PC-3 (cell line): ENCODE measurements around the gene TSPAN12. TPM values are rescaled to one million over a fixed set of nuclear protein-coding genes. Genes with fewer than 3 reads are reported as not detected.

ENCODE experiments used
- ATAC-seq: fragments of 200-7000 bp; cut with Tn5 transposase; 2 replicates; pipeline ENCODE4 v1.9.1; 2020; ENCODE audit warnings: mild to moderate bottlenecking, moderate library complexity
- BruUV-seq: library from RNA; stranded (reverse); fragments of 400-500 nt; replicated peaks from 2 replicates; lab custom pipeline; 2021; lab: Mats Ljungman, UMichigan
- CTCF ChIA-PET: fragments of 300-600 bp; sonication (Branson Sonifier 250); formaldehyde crosslinking; loops from one replicate; lab custom pipeline; 2022; ENCODE audit warnings: antibody characterized with exemption; lab: Charles Lee
- POLR2A ChIA-PET: fragments of 300-600 bp; sonication (Branson Sonifier 250); formaldehyde crosslinking; loops from one replicate; lab custom pipeline; 2022; ENCODE audit warnings: antibody characterized with exemption; ENCODE audit not compliant: unreplicated experiment; lab: Charles Lee
- DNase-seq: peaks from one replicate; pipeline ENCODE4 v3.0.0-alpha.2; 2015
- H2AFZ ChIP-seq: fragments of 300-600 bp; sonication (generic); 2 replicates; pipeline ENCODE4 v1.6.0; 2016; ENCODE audit warnings: antibody characterized with exemption, low read length
- H3F3A ChIP-seq: fragments of 300-600 bp; sonication (generic); one replicate; pipeline ENCODE4 v1.6.0; 2017; ENCODE audit warnings: antibody characterized with exemption, low read length, control low read depth, mild to moderate bottlenecking; ENCODE audit not compliant: unreplicated experiment
- H3K27ac ChIP-seq: fragments of 300-600 bp; sonication (generic); 2 replicates; pipeline ENCODE4 v1.5.1; 2016; ENCODE audit warnings: mild to moderate bottlenecking, low read length
- H3K27me3 ChIP-seq: fragments of 300-600 bp; sonication (generic); 2 replicates; pipeline ENCODE4 v1.6.1; 2016; ENCODE audit warnings: low read length, mixed read lengths
- H3K36me3 ChIP-seq: fragments of 300-600 bp; sonication (generic); 2 replicates; pipeline ENCODE4 v1.6.1; 2016; ENCODE audit warnings: low read depth, mixed run types, low read length, mixed read lengths
- H3K4me1 ChIP-seq: fragments of 300-600 bp; sonication (generic); 2 replicates; pipeline ENCODE4 v1.5.1; 2016; ENCODE audit warnings: low read length; ENCODE audit not compliant: insufficient read depth
- H3K4me2 ChIP-seq: fragments of 300-600 bp; sonication (generic); 2 replicates; pipeline ENCODE4 v1.6.0; 2016; ENCODE audit warnings: low read length
- H3K4me3 ChIP-seq: fragments of 300-600 bp; sonication (generic); 2 replicates; pipeline ENCODE4 v1.5.1; 2016; ENCODE audit warnings: mild to moderate bottlenecking, low read length, mixed read lengths
- H3K79me2 ChIP-seq: fragments of 300-600 bp; sonication (generic); 2 replicates; pipeline ENCODE4 v1.6.1; 2017; ENCODE audit warnings: low read length, mixed read lengths
- H3K9ac ChIP-seq: fragments of 300-600 bp; sonication (generic); 2 replicates; pipeline ENCODE4 v1.6.0; 2016; ENCODE audit warnings: mild to moderate bottlenecking, low read length
- H3K9me2 ChIP-seq: fragments of 300-600 bp; sonication (generic); replicated peaks from 2 replicates; pipeline ENCODE4 v1.6.1; 2016; ENCODE audit warnings: mixed run types, low read length, mixed read lengths
- H3K9me3 ChIP-seq: fragments of 300-600 bp; sonication (generic); 2 replicates; pipeline ENCODE4 v1.6.1; 2016; ENCODE audit warnings: low read length, mixed read lengths
- H4K20me1 ChIP-seq: fragments of 300-600 bp; sonication (generic); 2 replicates; pipeline ENCODE4 v1.6.1; 2016; ENCODE audit warnings: low read length, mixed read lengths
- EZH2 ChIP-seq: fragments of 300-600 bp; sonication (generic); IDR thresholded peaks from one replicate; pipeline ENCODE4 v1.6.1; 2017; ENCODE audit warnings: antibody characterized with exemption, mild to moderate bottlenecking, low read length; ENCODE audit not compliant: unreplicated experiment
- EZH2phosphoT487 ChIP-seq: fragments of 300-600 bp; sonication (generic); IDR thresholded peaks from 2 replicates; pipeline ENCODE4 v1.6.1; 2018; ENCODE audit warnings: mild to moderate bottlenecking, antibody characterized with exemption, low read length, borderline replicate concordance
- intact Hi-C: fragments of 100-400 bp; cut with micrococcal nuclease; formaldehyde crosslinking; loops from 2 replicates; pipeline ENCODE4 v1.9.0; 2023
- total RNA-seq: library from RNA; depleted of rRNA; stranded (reverse); fragments of >200 nt; gene quantifications from 2 replicates; pipeline ENCODE4 v1.2.3, GENCODE V29; 2014
- TF ChIP-seq, protein P1 (sequence below): fragments of 300-600 bp; sonication (generic); conservative IDR thresholded peaks from 2 replicates; pipeline ENCODE4 v1.5.1; 2017; ENCODE audit warnings: antibody characterized with exemption, low read depth, mild to moderate bottlenecking, low read length

The TSPAN12 gene
- total RNA-seq, 1 experiment from 2014 or later: 8.3 TPM

GRCh38 chr7:120831260-120831659 is 26.7 kb downstream of the TSPAN12 start:
- CTCF ChIA-PET: no interaction called here
- POLR2A ChIA-PET: no interaction called here
- no peaks in the 10 kb centered on the region for H3K9me3 ChIP-seq
- no peak overlapping the region for H3K9ac ChIP-seq
- H3K4me3 ChIP-seq: no peak overlapping the region
- H3K27me3 ChIP-seq: no peaks in the 10 kb centered on the region
- intact Hi-C loops: no loop called here
- no peaks in the 10 kb centered on the region for H3K9me2 ChIP-seq
- H3K27ac ChIP-seq: no peak overlapping the region
- no peaks in the 10 kb centered on the region for H3K79me2 ChIP-seq
- DNase-seq: no peak
- H3K4me1 ChIP-seq: peaks cover 3% of the 10 kb centered on the region; the same call in 1 of the 2 replicates
- no peak overlapping the region for H3K4me2 ChIP-seq
- H2AFZ ChIP-seq: no peak overlapping the region
- no peaks in the 10 kb centered on the region for H4K20me1 ChIP-seq
- TF ChIP-seq, protein P1, sequence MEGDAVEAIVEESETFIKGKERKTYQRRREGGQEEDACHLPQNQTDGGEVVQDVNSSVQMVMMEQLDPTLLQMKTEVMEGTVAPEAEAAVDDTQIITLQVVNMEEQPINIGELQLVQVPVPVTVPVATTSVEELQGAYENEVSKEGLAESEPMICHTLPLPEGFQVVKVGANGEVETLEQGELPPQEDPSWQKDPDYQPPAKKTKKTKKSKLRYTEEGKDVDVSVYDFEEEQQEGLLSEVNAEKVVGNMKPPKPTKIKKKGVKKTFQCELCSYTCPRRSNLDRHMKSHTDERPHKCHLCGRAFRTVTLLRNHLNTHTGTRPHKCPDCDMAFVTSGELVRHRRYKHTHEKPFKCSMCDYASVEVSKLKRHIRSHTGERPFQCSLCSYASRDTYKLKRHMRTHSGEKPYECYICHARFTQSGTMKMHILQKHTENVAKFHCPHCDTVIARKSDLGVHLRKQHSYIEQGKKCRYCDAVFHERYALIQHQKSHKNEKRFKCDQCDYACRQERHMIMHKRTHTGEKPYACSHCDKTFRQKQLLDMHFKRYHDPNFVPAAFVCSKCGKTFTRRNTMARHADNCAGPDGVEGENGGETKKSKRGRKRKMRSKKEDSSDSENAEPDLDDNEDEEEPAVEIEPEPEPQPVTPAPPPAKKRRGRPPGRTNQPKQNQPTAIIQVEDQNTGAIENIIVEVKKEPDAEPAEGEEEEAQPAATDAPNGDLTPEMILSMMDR: no peak
- TF ChIP-seq EZH2: no peak
- no peak for TF ChIP-seq EZH2phosphoT487
- no peaks in the 10 kb centered on the region for H3K36me3 ChIP-seq
- ATAC-seq: no peak
- no peaks in the 10 kb centered on the region for H3F3A ChIP-seq
- no TSS peak for BruUV-seq

- Histone ChIP-seq H3K9me3 (no peaks in the 10 kb centered on the region), H2AFZ (no peak overlapping the region), H3K4me3 (no peak overlapping the region), H3K36me3 (no peaks in the 10 kb centered on the region), H3K9ac (no peak overlapping the region), H3K4me2 (no peak overlapping the region), H3F3A (no peaks in the 10 kb centered on the region), H4K20me1 (no peaks in the 10 kb centered on the region), H3K79me2 (no peaks in the 10 kb centered on the region), H3K27ac (no peak overlapping the region), H3K9me2 (no peaks in the 10 kb centered on the region), H3K27me3 (no peaks in the 10 kb centered on the region), H3K4me1 (peaks cover 13% of the 10 kb centered on the region; the same call in 1 of the 2 replicates)
- no peak for DNase-seq
- no peak for ATAC-seq
- BruUV-seq: no TSS peak
- intact Hi-C loops: no loop called here
- TF ChIP-seq EZH2phosphoT487 (no peak), EZH2 (no peak)
- TF ChIP-seq, protein P1: no peak
- POLR2A ChIA-PET: no interaction called here
- CTCF ChIA-PET: no interaction called here
Observed at GRCh38 chr7:120829487-120829886, 28.5 kb downstream of the TSPAN12 start.

- H3K79me2 ChIP-seq: no peaks in the 10 kb centered on the region
- H4K20me1 ChIP-seq: no peaks in the 10 kb centered on the region
- no TSS peak for BruUV-seq
- peaks cover 13% of the 10 kb centered on the region; the same call in 1 of the 2 replicates for H3K4me1 ChIP-seq
- H3K4me2 ChIP-seq: no peak overlapping the region
- TF ChIP-seq EZH2phosphoT487 (no peak), EZH2 (no peak)
- TF ChIP-seq, protein P1: no peak
- no peak overlapping the region for H3K9ac ChIP-seq
- no peaks in the 10 kb centered on the region for H3K27me3 ChIP-seq
- H2AFZ ChIP-seq: no peak overlapping the region
- no peak for DNase-seq
- no peaks in the 10 kb centered on the region for H3K9me2 ChIP-seq
- H3K4me3 ChIP-seq: no peak overlapping the region
- H3K36me3 ChIP-seq: no peaks in the 10 kb centered on the region
- CTCF ChIA-PET: no interaction called here
- no peaks in the 10 kb centered on the region for H3F3A ChIP-seq
- ATAC-seq: no peak
- no peak overlapping the region for H3K27ac ChIP-seq
- intact Hi-C loops: no loop called here
- no peaks in the 10 kb centered on the region for H3K9me3 ChIP-seq
- POLR2A ChIA-PET: no interaction called here
Observed at GRCh38 chr7:120828528-120828927, 29.4 kb downstream of the TSPAN12 start.
